Tibial artery (tissue), 4 donors: ENCODE data around the gene DMTF1.

Source experiments
- DNase-seq, 2 donors: peaks; one replicate each; pipeline ENCODE4 v3.0.0-alpha.2; 2019
- H3K27ac ChIP-seq, 2 donors: fragments of 200-600 bp; sonication (generic) in 1 of 2; 1 replicate in 1 of 2; 2 replicates in 1 of 2; pipeline ENCODE4 v1.5.1; 2018 to 2019; ENCODE audit warnings: mild to moderate bottlenecking in 1 of 2
- H3K27me3 ChIP-seq, 2 donors: fragments of 200-600 bp; sonication (generic) in 1 of 2; one replicate each; pipeline versions ENCODE4 v1.5.1 to v1.6.0; 2016 to 2019
- H3K36me3 ChIP-seq, 3 donors: fragments of 200-600 bp; sonication (generic) in 2 of 3; one replicate each; pipeline ENCODE4 v1.5.1; 2016 to 2019; ENCODE audit warnings: mild to moderate bottlenecking in 2 of 3
- H3K4me1 ChIP-seq, 4 donors: fragments of 200-600 bp; sonication (generic) in 2 of 4; 1 replicate in 3 of 4; 2 replicates in 1 of 4; pipeline ENCODE4 v1.5.1; 2016 to 2019
- H3K4me3 ChIP-seq, 2 donors: fragments of 200-600 bp; sonication (generic) in 1 of 2; 1 replicate in 1 of 2; 2 replicates in 1 of 2; pipeline ENCODE4 v1.5.1; 2018 to 2019; ENCODE audit warnings: mild to moderate bottlenecking in 2 of 2
- H3K9me3 ChIP-seq, 3 donors: fragments of 200-600 bp; sonication (generic) in 1 of 3; one replicate each; pipeline ENCODE4 v1.5.1; 2016 to 2019
- CTCF ChIP-seq, 2 experiments: fragments of 200-600 bp in 1 of 2; fragments of 450-650 bp in 1 of 2; IDR thresholded peaks; one replicate each; pipeline ENCODE4 v1.5.1; 2017 to 2019; ENCODE audit warnings: antibody characterized with exemption in 2 of 2, mild to moderate bottlenecking in 1 of 2, moderate library complexity in 1 of 2
- intact Hi-C: fragments of 100-400 bp; cut with DNase I; formaldehyde crosslinking; loops from one replicate; pipeline ENCODE4 v1.15.0; 2023; ENCODE audit warnings: low total_unique reads

Gene DMTF1

GRCh38 chr7:87179180-87179579 lies 26.9 kb downstream of the DMTF1 start:
- H3K4me1 ChIP-seq, result no peaks in the 10 kb centered on the region
- no peak for DNase-seq
- H3K4me3 ChIP-seq, result no peak overlapping the region
- H3K36me3 ChIP-seq, result peaks cover 45 to 62% (median 56%) of the 10 kb centered on the region in 3 donors
- no peaks in the 10 kb centered on the region for H3K9me3 ChIP-seq
- intact Hi-C loops, result no loop called here
- no peak for TF ChIP-seq CTCF (IDR thresholded peaks at IDR 0.05)
- H3K27me3 ChIP-seq, result no peaks in the 10 kb centered on the region
- no peak overlapping the region for H3K27ac ChIP-seq

DNA sequence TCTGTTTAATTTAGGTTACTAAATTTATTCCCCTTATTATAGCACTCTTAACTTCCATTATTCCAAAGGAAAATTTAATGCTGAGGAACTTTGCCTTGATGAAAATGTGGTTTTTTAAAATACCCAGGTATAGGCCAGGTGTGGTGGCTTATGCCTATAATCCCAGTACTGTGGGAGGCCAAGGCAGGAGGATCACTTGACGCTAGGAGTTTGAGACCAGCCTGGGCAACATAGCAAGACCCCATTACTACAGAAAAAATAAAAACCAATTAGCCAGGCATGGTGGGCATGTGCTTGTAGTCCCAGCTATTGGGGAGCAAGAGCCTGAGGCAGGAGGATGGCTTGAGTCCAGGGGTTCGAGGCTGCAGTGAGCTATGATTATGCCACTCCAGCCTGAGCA lies 34.9 kb downstream of the DMTF1 start:
- H3K36me3 ChIP-seq, result peaks cover 75 to 93% (median 89%) of the 10 kb centered on the region in 3 donors
- intact Hi-C loops, result no loop called here
- no peak for TF ChIP-seq CTCF (IDR thresholded peaks at IDR 0.05)

GRCh38 chr7:87188930-87189329 lies 36.7 kb downstream of the DMTF1 start:
- H3K4me3 ChIP-seq, result no peak overlapping the region
- H3K27ac ChIP-seq, result no peak overlapping the region
- H3K36me3 ChIP-seq, result peaks cover 73 to 90% (median 85%) of the 10 kb centered on the region in 3 donors
- intact Hi-C loops, result no loop called here
- DNase-seq, result no peak
- no peaks in the 10 kb centered on the region for H3K27me3 ChIP-seq
- no peaks in the 10 kb centered on the region for H3K4me1 ChIP-seq
- TF ChIP-seq CTCF (IDR thresholded peaks at IDR 0.05), result no peak
- H3K9me3 ChIP-seq, result no peaks in the 10 kb centered on the region

More for the DNA sequence above, 34.9 kb downstream of the DMTF1 start:
- Histone ChIP-seq H3K27me3 (no peaks in the 10 kb centered on the region), H3K4me3 (no peak overlapping the region), H3K9me3 (no peaks in the 10 kb centered on the region), H3K4me1 (no peaks in the 10 kb centered on the region), H3K27ac (no peak overlapping the region)
- no peak for DNase-seq

DNA sequence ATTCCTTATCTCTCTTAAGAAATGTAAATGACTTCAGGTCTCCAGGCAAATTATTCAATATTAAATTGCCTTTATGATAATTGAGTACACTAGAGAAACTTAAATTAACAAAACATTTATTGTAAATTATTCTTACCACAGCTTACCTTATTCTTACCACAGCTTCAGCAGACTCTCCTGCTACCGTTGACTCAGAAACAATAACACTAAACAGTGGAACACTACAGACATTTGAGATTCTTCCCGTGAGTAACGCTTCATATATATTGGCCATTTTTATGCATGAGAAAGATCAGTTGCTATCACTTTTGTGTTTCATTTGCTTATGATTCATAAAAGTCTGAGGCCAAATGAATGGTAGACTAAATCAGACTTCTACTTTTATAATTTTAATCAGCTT lies 38.5 kb downstream of the DMTF1 start:
- Histone ChIP-seq H3K9me3 (no peaks in the 10 kb centered on the region), H3K36me3 (peaks cover 76 to 93% (median 85%) of the 10 kb centered on the region in 3 donors), H3K27me3 (no peaks in the 10 kb centered on the region), H3K4me3 (no peak overlapping the region), H3K27ac (no peak overlapping the region), H3K4me1 (no peaks in the 10 kb centered on the region)
- no peak for TF ChIP-seq CTCF (IDR thresholded peaks at IDR 0.05)
- intact Hi-C loops, result no loop called here
- DNase-seq, result no peak

- H3K4me3 ChIP-seq, result no peak overlapping the region
- no peak for DNase-seq
- no peaks in the 10 kb centered on the region for H3K4me1 ChIP-seq
- no peak for TF ChIP-seq CTCF (IDR thresholded peaks at IDR 0.05)
- H3K9me3 ChIP-seq, result no peaks in the 10 kb centered on the region
- intact Hi-C loops, result no loop called here
- no peaks in the 10 kb centered on the region for H3K27me3 ChIP-seq
- H3K27ac ChIP-seq, result no peak overlapping the region
- H3K36me3 ChIP-seq, result peaks cover 79 to 92% (median 87%) of the 10 kb centered on the region in 3 donors
Observed at GRCh38 chr7:87192784-87193487, 40.7 kb downstream of the DMTF1 start.
